GM04504 (cell line): ENCODE results near the gene MDN1.

Experiments used
- DNase-seq: peaks from one replicate; pipeline ENCODE4 v3.0.0-alpha.2; 2012; ENCODE audit warnings: low read depth

The MDN1 gene

DNA sequence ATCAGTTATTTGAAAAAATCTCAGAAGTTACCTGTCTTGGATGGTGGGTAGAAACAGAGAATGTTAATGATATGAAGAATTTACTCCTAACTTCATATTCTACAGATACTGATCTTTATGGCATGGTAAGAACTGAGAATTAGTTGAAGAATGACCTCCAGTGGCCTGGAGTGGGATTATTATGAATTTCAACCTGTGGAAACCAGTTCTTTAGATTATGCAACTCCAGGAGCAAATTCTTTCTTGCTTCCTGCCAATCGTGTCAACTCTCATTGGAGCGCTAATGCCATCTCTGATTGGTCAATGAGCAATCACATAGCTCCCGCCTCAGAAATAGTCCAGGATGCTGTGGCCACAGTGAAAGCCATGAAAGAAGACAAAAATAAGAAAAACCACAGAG is 221.6 kb downstream of the MDN1 start:
- no peak for DNase-seq

DNA sequence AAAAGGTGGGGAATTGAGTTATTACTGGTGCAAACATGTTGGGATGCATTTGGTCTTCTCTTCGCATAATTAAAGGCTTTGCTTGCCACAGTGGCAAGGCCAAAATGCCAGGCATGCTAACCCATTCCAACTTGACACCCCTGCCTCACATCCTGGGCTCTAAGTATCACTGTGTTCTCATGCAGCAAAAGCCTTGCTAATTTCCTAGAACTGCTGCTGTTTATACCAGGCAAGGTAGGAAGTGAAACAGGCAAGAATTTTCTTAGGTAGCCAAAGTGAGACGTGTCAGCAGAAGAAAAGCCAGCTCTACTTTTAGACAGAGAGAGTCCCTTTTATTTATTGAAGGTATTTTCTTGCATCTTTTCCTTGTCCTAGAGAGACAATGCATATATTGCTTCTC is 222.2 kb downstream of the MDN1 start:
- no peak for DNase-seq

DNA sequence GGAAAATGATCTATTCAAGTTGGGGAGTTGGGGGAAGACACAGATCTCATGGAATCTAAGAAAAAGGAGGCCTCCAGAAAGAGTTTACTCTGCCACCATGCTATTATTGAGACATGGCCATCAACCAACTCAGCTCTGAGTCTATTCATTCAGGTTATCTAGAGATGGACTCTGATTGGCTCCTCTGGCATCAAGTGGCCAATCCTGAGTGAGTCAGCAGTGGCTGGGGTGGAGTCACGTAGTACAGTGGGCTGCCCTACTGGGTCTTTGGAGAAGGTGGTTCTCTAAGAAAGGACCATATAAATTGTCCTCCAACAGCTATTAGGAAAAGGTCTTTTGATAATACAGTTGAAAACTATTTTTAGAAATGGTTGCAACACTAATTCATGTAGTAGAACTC is 223.1 kb downstream of the MDN1 start:
- DNase-seq: no peak

DNA sequence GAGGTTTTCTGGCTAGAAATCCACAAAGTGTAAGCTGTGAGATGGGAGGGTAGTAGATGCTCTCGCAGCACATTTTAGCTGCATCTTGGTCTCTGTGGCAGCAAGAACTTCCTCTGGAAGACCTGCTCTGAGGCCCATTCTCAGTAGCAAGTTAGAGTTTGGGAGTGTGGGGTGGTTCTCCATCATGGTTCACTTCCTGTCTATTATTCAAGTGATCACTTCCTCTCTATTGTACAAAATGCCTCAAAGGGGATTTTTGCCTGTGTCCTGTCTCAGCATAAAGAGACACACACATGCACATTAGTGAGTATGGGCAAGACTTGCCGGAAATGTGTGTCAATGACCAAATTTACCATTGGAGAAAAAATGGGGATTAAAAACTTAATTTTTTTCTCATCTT is 223.5 kb downstream of the MDN1 start:
- no peak for DNase-seq
